ENCODE results near the gene ZNF157. TPM values are rescaled to one million over a fixed set of nuclear protein-coding genes. Genes with fewer than 3 reads are reported as not detected.

The ZNF157 gene
- total RNA-seq, 1 experiment from 2014 or later: not detected

- BruUV-seq (replicated peaks): no TSS peak
- ChIA-PET CTCF (no interaction called here), POLR2A (no interaction called here)
- peaks cover 3% of the 10 kb centered on the region for H3K36me3 Mint-ChIP-seq (ENCODE audit: insufficient read depth, unreplicated experiment)
- peaks cover 45% of the 10 kb centered on the region for H3K9me3 Mint-ChIP-seq (ENCODE audit: unreplicated experiment)
- H3K27me3 Mint-ChIP-seq (ENCODE audit: insufficient read depth, unreplicated experiment): no peaks in the 10 kb centered on the region
- H3K27ac Mint-ChIP-seq (ENCODE audit: low read depth, unreplicated experiment): no peak overlapping the region
- no peak for DNase-seq (ENCODE audit: unreplicated experiment)
- H3K4me1 Mint-ChIP-seq (ENCODE audit: insufficient read depth, unreplicated experiment): no peaks in the 10 kb centered on the region
- intact Hi-C loops (cut with micrococcal nuclease): no loop called here
- TF ChIP-seq CTCF (IDR thresholded peaks at IDR 0.05; ENCODE audit: unreplicated experiment): no peak
- no peak overlapping the region for H3K4me3 Mint-ChIP-seq (ENCODE audit: unreplicated experiment)
Observed at GRCh38 chrX:47420962-47421361, 50.6 kb downstream of the ZNF157 start.

- CTCF ChIA-PET: no interaction called here
- no TSS peak for BruUV-seq (replicated peaks)
- Mint-ChIP-seq H3K27me3 (ENCODE audit: insufficient read depth, unreplicated experiment) (no peaks in the 10 kb centered on the region), H3K36me3 (ENCODE audit: insufficient read depth, unreplicated experiment) (peaks cover 5% of the 10 kb centered on the region), H3K4me3 (ENCODE audit: unreplicated experiment) (no peak overlapping the region), H3K9me3 (ENCODE audit: unreplicated experiment) (peaks cover 45% of the 10 kb centered on the region), H3K27ac (ENCODE audit: low read depth, unreplicated experiment) (no peak overlapping the region), H3K4me1 (ENCODE audit: insufficient read depth, unreplicated experiment) (no peaks in the 10 kb centered on the region)
- TF ChIP-seq CTCF (IDR thresholded peaks at IDR 0.05; ENCODE audit: unreplicated experiment): no peak
- intact Hi-C loops (cut with micrococcal nuclease): no loop called here
- no peak for DNase-seq (ENCODE audit: unreplicated experiment)
- POLR2A ChIA-PET: no interaction called here
Observed at GRCh38 chrX:47422444-47422843, 52.1 kb downstream of the ZNF157 start.

- Mint-ChIP-seq H3K9me3 (ENCODE audit: unreplicated experiment) (peaks cover 11% of the 10 kb centered on the region), H3K27ac (ENCODE audit: low read depth, unreplicated experiment) (no peak overlapping the region), H3K4me3 (ENCODE audit: unreplicated experiment) (no peak overlapping the region), H3K27me3 (ENCODE audit: insufficient read depth, unreplicated experiment) (no peaks in the 10 kb centered on the region), H3K36me3 (ENCODE audit: insufficient read depth, unreplicated experiment) (peaks cover 2% of the 10 kb centered on the region), H3K4me1 (ENCODE audit: insufficient read depth, unreplicated experiment) (no peaks in the 10 kb centered on the region)
- no peak for TF ChIP-seq CTCF (IDR thresholded peaks at IDR 0.05; ENCODE audit: unreplicated experiment)
- no peak for DNase-seq (ENCODE audit: unreplicated experiment)
- ChIA-PET POLR2A (no interaction called here), CTCF (interaction anchor here (0.6 kb wide), 2 partner anchors 35 to 121 kb away, joined by 3 to 4 read pairs; no protein-coding TSS in a partner anchor)
- no TSS peak for BruUV-seq (replicated peaks)
- intact Hi-C loops (cut with micrococcal nuclease): no loop called here
Observed at GRCh38 chrX:47430925-47431324, 60.5 kb downstream of the ZNF157 start.

GRCh38 chrX:47446431-47446830 is 76.1 kb downstream of the ZNF157 start:
- Mint-ChIP-seq H3K9me3 (ENCODE audit: unreplicated experiment) (peaks cover 18% of the 10 kb centered on the region), H3K36me3 (ENCODE audit: insufficient read depth, unreplicated experiment) (peaks cover 22% of the 10 kb centered on the region)
- POLR2A ChIA-PET: no interaction called here

More at GRCh38 chrX:47446431-47446830, 76.1 kb downstream of the ZNF157 start:
- H3K4me1 Mint-ChIP-seq (ENCODE audit: insufficient read depth, unreplicated experiment): no peaks in the 10 kb centered on the region
- no peak overlapping the region for H3K4me3 Mint-ChIP-seq (ENCODE audit: unreplicated experiment)
- CTCF ChIA-PET: no interaction called here
- no peak for TF ChIP-seq CTCF (IDR thresholded peaks at IDR 0.05; ENCODE audit: unreplicated experiment)
- DNase-seq (ENCODE audit: unreplicated experiment): no peak
- H3K27me3 Mint-ChIP-seq (ENCODE audit: insufficient read depth, unreplicated experiment): no peaks in the 10 kb centered on the region
- no peak overlapping the region for H3K27ac Mint-ChIP-seq (ENCODE audit: low read depth, unreplicated experiment)
- intact Hi-C loops (cut with micrococcal nuclease): no loop called here
- BruUV-seq (replicated peaks): no TSS peak
